Astrocyte of the cerebellum (primary cell): ENCODE results near the gene GLA.
A peak's percentile ranks its signal among the peaks of the same experiment; 100 is the strongest.

ENCODE experiments used
- DNase-seq: peaks from one replicate; pipeline ENCODE4 v3.0.0-alpha.2; 2011; ENCODE audit warnings: low read depth
- H3K4me3 ChIP-seq: 2 replicates; pipeline ENCODE4 v1.5.1; 2011; ENCODE audit warnings: mild to moderate bottlenecking, low read depth, low read length, moderate library complexity
- in situ Hi-C: cut with HindIII; loops from 2 replicates; pipeline ENCODE4 v1.10.0; 2017; ENCODE audit warnings: low sequenced_read_pairs
- TF ChIP-seq, protein P1 (sequence below): IDR thresholded peaks from 2 replicates; pipeline ENCODE4 v1.5.1; 2012; ENCODE audit warnings: low read length, low read depth, moderate library complexity, mild to moderate bottlenecking; ENCODE audit errors: missing control alignments

GLA gene

DNA sequence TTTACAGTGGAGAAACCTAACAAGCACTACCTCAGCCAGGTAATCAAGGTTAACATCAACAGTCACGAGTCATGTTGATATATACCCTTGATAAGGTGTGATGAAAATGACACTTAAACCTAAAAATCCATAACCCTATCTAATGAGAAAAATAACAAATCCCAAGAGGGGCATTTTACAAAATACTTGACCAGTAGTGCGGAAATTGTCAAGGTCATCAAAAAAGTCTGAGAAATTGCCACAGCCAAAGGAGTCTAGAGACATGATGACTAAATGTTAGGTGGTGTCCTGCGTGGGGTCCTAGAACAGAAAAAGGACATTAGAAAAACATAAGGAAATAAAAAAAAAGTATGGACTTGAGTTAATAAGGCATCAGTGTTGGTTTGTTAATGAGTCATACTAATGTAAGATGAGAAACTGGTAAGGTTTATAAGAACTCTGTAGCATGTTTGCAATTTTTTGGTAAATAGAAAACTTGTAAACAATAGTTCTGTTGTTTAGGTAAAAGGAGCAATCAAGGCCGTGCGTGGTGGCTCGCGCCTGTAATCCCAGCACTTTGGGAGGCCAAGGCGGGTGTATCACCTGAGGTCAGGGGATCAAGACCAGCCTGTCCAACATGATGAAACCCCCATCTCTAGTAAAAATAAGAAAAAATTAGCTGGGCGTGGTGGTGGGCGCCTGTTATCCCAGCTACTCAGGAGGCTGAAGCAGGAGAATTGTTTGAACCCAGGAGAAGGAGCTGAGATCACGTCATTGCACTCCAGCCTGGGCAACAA is 14.0 kb downstream of the GLA start:
- in situ Hi-C loops: no loop called here
- no peak for DNase-seq
- H3K4me3 ChIP-seq: no peak overlapping the region
- TF ChIP-seq, protein P1, sequence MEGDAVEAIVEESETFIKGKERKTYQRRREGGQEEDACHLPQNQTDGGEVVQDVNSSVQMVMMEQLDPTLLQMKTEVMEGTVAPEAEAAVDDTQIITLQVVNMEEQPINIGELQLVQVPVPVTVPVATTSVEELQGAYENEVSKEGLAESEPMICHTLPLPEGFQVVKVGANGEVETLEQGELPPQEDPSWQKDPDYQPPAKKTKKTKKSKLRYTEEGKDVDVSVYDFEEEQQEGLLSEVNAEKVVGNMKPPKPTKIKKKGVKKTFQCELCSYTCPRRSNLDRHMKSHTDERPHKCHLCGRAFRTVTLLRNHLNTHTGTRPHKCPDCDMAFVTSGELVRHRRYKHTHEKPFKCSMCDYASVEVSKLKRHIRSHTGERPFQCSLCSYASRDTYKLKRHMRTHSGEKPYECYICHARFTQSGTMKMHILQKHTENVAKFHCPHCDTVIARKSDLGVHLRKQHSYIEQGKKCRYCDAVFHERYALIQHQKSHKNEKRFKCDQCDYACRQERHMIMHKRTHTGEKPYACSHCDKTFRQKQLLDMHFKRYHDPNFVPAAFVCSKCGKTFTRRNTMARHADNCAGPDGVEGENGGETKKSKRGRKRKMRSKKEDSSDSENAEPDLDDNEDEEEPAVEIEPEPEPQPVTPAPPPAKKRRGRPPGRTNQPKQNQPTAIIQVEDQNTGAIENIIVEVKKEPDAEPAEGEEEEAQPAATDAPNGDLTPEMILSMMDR: no peak

DNA sequence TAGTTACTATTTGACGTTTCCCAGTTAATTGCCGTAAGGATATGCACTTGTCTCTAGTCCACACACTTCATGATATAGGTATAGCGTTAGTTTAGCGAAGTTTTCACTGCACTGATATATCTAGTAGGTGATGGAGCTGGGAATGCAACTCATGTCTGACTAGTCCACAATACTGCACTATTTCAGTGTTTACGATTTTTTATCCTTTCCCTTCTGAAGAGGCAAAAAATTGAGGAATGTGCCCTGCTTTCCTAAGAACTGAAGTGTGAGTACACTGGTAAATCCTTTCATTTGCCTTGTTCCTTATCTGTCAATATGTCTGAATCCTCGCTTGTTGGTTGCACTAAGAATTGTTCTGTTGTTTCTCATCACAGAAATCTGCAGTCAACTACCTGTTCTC is 15.9 kb downstream of the GLA start:
- peak overlapping the region; percentile 59 for H3K4me3 ChIP-seq
- in situ Hi-C loops: no loop called here
- TF ChIP-seq, protein P1: no peak
- no peak for DNase-seq

DNA sequence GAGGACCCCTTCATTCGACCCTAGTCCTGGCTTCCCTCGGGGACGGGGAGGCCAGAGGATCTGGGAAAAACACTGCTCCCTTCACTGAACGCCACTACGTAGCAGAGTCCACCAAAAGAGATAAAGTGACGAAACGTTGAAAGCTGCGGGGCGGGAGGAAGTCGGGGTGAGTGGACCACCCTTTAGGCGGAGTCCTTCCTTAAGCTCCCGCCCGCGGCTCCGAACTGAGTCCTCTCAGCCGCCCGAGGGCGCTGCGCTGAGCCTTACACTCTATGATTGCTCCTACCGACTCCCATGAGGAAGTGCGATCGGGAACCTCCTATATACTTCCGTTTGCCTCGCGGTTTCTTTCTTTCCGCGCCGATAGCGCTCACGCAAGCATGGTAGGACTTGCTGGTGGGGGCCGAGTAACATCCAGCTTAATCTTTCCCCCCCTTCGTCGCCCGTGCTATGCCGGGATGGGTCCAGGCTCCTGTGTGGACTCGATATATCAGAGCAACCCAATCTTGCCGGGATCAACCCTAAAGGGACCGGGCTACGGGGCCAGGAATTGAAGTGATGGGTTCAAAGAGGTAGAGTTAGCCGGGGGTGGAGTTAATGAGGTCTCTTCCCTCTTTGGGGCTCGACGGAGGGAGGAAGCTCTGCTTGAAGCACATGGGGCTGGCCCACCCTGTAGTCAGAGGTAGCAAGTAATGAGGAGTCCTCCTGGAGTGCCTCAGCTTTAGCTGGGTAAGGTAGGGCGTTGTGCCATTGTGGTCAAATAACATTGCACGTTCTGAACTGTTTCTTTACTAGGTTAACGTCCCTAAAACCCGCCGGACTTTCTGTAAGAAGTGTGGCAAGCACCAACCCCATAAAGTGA is 16.8 kb downstream of the GLA start, which contains the start of gene RPL36A:
Gene RPL36A (plus strand): TSS at position 348 of the 862 bp plus-strand sequence. CDS start 33 bp downstream, at position 381.
- peak; percentile 76 for DNase-seq
- peak within 1 kb of the TSS; percentile 59 for H3K4me3 ChIP-seq
- TF ChIP-seq, protein P1: peak; percentile 73
- in situ Hi-C loops: no loop called here

DNA sequence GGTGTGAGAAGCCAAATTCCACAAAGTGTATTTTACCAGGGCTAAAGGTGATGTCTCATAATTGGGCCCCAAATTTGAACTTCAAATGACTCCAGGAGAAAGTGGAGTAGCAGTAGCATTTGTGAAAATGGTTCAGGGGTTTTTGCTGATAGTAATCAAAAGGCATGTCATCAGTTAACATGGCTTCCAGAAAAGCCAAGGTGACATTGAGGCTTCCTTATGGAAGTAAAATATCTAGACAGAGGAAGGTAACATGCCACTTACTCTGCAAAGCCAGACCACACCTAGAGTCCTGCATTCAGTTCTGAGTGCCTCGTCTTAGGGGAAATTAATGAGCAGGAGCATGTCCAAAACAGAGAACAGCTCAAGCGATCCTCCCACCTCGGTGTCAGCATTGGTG is 19.1 kb downstream of the GLA start:
- TF ChIP-seq, protein P1: no peak
- H3K4me3 ChIP-seq: no peak overlapping the region
- DNase-seq: no peak
- in situ Hi-C loops: no loop called here

DNA sequence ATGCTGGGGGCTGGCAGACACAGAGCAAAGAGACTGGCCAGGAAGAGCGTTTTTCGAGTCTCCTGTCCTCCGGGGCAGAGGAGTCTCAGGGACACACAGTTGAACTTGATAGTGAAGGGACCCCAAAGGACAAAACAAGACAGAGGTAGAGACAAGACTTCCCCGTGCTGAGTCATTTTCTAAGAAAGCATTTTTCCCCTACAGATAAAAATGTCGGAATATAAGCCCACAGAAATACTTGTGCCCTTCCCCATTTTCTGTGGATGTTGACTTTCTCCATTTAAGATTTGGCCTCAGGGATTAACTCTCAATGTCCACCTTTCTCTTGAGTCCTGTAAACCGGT is 21.2 kb downstream of the GLA start:
- no peak for DNase-seq
- TF ChIP-seq, protein P1: no peak
- in situ Hi-C loops: no loop called here
- H3K4me3 ChIP-seq: no peak overlapping the region

DNA sequence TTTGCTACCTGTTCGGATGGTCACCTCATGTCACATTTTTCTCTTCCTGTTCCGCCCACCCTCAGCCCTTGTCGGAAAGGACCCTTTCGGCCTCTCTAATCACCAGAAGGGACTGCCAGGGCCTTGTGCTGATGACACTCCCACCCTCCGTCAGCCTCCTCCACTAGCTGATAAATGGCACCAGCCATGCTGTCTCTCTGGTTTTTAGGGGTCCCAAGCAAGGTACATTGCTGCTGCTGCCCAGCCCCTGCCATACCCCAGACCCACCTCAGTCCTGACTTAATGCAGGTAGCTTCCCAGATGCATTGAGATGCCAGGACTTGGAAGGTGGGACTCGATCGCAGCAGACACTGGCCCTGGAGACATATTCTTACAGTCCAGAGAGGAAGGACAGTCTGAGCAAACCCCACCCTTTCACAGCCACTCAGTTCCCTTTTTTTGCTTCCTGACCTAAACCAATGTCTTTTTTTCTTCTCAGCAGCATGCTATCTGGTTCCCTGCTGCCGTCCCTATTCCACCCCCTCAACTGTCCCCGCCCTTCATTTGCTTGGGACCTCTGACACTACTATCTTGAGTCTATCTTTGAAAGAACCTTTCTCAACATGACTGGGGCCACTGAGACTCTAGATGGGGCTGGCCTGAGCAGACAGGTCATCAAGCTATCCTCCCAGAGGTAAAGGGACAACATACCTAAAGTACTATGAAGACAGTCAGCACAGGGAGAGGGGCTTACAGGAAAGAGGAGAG is 21.8 kb downstream of the GLA start, which contains the start of gene BTK:
Gene BTK (minus strand): TSS at position 397 of the 747 bp plus-strand sequence. CDS start 10,907 bp downstream, outside the sequence.
- no peak for DNase-seq

More for the DNA sequence above, 21.8 kb downstream of the GLA start, which contains the start of gene BTK:
- in situ Hi-C loops: no loop called here
- H3K4me3 ChIP-seq: no peak within 1 kb of the TSS
- TF ChIP-seq, protein P1: no peak
